ENCODE data around the gene PMVK. TPM values are rescaled to one million over a fixed set of nuclear protein-coding genes. Genes with fewer than 3 reads are reported as not detected.

Gene PMVK
- total and polyA plus RNA-seq, 10 of the 15 experiments (the other 5 are each of a cell fraction or from before 2014, with no cell fraction given), result 6.0 to 121 (median 49.4) TPM

GRCh38 chr1:154884869-154885701, 51.4 kb downstream of the PMVK start (continued):
- TF ChIP-seq MXI1 (IDR thresholded peaks at IDR 0.05; ENCODE audit: low read depth, low read length), result no peak
- TF ChIP-seq BMI1 (IDR thresholded peaks at IDR 0.05; ENCODE audit: borderline replicate concordance), result no peak
- TF ChIP-seq, protein P1, sequence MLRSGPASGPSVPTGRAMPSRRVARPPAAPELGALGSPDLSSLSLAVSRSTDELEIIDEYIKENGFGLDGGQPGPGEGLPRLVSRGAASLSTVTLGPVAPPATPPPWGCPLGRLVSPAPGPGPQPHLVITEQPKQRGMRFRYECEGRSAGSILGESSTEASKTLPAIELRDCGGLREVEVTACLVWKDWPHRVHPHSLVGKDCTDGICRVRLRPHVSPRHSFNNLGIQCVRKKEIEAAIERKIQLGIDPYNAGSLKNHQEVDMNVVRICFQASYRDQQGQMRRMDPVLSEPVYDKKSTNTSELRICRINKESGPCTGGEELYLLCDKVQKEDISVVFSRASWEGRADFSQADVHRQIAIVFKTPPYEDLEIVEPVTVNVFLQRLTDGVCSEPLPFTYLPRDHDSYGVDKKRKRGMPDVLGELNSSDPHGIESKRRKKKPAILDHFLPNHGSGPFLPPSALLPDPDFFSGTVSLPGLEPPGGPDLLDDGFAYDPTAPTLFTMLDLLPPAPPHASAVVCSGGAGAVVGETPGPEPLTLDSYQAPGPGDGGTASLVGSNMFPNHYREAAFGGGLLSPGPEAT (IDR thresholded peaks at IDR 0.05; ENCODE audit: low read depth), result no peak
- no peak for TF ChIP-seq IKZF1 (conservative IDR thresholded peaks at IDR 0.05)
- no peak for TF ChIP-seq NKRF (conservative IDR thresholded peaks at IDR 0.05)
- TF ChIP-seq, protein P2, sequence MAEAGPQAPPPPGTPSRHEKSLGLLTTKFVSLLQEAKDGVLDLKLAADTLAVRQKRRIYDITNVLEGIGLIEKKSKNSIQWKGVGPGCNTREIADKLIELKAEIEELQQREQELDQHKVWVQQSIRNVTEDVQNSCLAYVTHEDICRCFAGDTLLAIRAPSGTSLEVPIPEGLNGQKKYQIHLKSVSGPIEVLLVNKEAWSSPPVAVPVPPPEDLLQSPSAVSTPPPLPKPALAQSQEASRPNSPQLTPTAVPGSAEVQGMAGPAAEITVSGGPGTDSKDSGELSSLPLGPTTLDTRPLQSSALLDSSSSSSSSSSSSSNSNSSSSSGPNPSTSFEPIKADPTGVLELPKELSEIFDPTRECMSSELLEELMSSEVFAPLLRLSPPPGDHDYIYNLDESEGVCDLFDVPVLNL (IDR thresholded peaks at IDR 0.05; ENCODE audit: low read depth, low read length), result no peak
- TF ChIP-seq EP300 (IDR thresholded peaks at IDR 0.05; ENCODE audit: borderline replicate concordance in 1 of 2, control insufficient read depth in 1 of 2, low read depth in 2 of 2, low read length in 2 of 2), result no peak
- no peak for TF ChIP-seq SMAD1 (IDR thresholded peaks at IDR 0.05; ENCODE audit: low read depth, partially characterized antibody)
- TF ChIP-seq HDAC2 (IDR thresholded peaks at IDR 0.05), result no peak
